Body of pancreas (tissue), 4 donors: ENCODE measurements around the gene SLC24A4. TPM values are rescaled to one million over a fixed set of nuclear protein-coding genes. Genes with fewer than 3 reads are reported as not detected.

Experiments
- ATAC-seq: fragments of 150-250 bp; one replicate; pipeline ENCODE4 v1.9.1; 2016
- DNase-seq, 4 donors: peaks; one replicate each; pipeline ENCODE4 v3.0.0-alpha.2; 2019
- H3K27ac ChIP-seq, 4 donors: fragments of 200-600 bp; sonication (generic); 1 replicate in 3 of 4; 2 replicates in 1 of 4; pipeline versions ENCODE4 v1.5.1 to v1.6.1; 2016 to 2019; ENCODE audit warnings: mild to moderate bottlenecking in 1 of 4, mixed read lengths in 1 of 4, moderate library complexity in 1 of 4
- H3K27me3 ChIP-seq, 2 donors: fragments of 200-600 bp; sonication (generic); one replicate each; pipeline ENCODE4 v1.6.0; 2016; ENCODE audit warnings: mild to moderate bottlenecking in 1 of 2
- H3K36me3 ChIP-seq, 2 donors: fragments of 200-600 bp; sonication (generic); replicated peaks in 1 of 2; 2 replicates each; pipeline ENCODE4 v1.5.1; 2016; ENCODE audit warnings: low read depth in 2 of 2; ENCODE audit not compliant: insufficient read depth in 1 of 2
- H3K4me1 ChIP-seq: fragments of 200-600 bp; sonication (generic); one replicate; pipeline ENCODE4 v1.6.0; 2016
- H3K4me3 ChIP-seq, 2 donors: fragments of 200-600 bp; sonication (generic); 1 replicate in 1 of 2; 2 replicates in 1 of 2; pipeline ENCODE4 v1.5.1; 2016 to 2019
- H3K9me3 ChIP-seq, 3 donors: fragments of 200-600 bp; sonication (generic); 1 replicate in 2 of 3; 2 replicates in 1 of 3; pipeline ENCODE4 v1.5.1; 2016
- POLR2A ChIP-seq, 3 donors: fragments of 450-650 bp; IDR thresholded peaks; one replicate each; pipeline ENCODE4 v1.6.1; 2016; ENCODE audit warnings: antibody characterized with exemption in 3 of 3, mild to moderate bottlenecking in 2 of 3
- WGBS, 2 donors: methylation state at CpG; one replicate each; pipeline ENCODE4 v1.1.5; 2017; 5-methylcytosine and 5-hydroxymethylcytosine counted together
- intact Hi-C: fragments of 100-400 bp; cut with DNase I; formaldehyde crosslinking; loops from one replicate; pipeline ENCODE4 v1.15.1; 2023
- total RNA-seq, 2 donors: library from RNA; depleted of rRNA; stranded (reverse); fragments of >200 nt; gene quantifications; one replicate each; pipeline ENCODE4 v1.1.0, GENCODE V29; 2016
- TF ChIP-seq, protein P1 (sequence below), 7 experiments: fragments of 450-650 bp in 4 of 7; fragments of 200-600 bp in 3 of 7; sonication (generic) in 3 of 7; IDR thresholded peaks; one replicate each; pipeline ENCODE4 v1.5.1; 2016 to 2019; ENCODE audit warnings: antibody characterized with exemption in 7 of 7

Gene SLC24A4
- total RNA-seq, 2 donors from 2014 or later = 0.26 TPM; not detected in 1

DNA sequence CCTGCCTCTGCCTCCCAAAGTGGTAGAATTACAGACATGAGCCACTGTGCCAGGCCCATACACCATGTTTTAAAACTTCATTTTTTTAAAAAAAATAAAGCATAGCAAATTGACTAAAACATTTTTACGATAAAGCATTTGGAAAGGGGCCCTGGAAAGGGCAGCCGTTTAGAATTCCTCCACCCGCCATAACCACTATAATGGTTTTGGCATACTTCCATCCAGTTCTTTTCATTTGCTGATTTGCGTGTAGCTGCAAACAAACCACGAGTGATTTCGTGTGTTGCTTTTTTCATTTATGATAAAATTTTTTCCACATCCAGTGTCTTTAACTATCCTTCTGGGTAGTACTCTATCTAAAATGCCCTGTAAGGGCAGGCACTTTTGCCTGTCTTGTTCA lies 98.8 kb downstream of the SLC24A4 start:
- no peaks in the 10 kb centered on the region for H3K4me1 ChIP-seq
- no peaks in the 10 kb centered on the region for H3K36me3 ChIP-seq
- intact Hi-C loops = no loop called here
- TF ChIP-seq POLR2A (IDR thresholded peaks at IDR 0.05) = no peak
- TF ChIP-seq, protein P1, sequence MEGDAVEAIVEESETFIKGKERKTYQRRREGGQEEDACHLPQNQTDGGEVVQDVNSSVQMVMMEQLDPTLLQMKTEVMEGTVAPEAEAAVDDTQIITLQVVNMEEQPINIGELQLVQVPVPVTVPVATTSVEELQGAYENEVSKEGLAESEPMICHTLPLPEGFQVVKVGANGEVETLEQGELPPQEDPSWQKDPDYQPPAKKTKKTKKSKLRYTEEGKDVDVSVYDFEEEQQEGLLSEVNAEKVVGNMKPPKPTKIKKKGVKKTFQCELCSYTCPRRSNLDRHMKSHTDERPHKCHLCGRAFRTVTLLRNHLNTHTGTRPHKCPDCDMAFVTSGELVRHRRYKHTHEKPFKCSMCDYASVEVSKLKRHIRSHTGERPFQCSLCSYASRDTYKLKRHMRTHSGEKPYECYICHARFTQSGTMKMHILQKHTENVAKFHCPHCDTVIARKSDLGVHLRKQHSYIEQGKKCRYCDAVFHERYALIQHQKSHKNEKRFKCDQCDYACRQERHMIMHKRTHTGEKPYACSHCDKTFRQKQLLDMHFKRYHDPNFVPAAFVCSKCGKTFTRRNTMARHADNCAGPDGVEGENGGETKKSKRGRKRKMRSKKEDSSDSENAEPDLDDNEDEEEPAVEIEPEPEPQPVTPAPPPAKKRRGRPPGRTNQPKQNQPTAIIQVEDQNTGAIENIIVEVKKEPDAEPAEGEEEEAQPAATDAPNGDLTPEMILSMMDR (IDR thresholded peaks at IDR 0.05) = no peak
- H3K27me3 ChIP-seq = no peaks in the 10 kb centered on the region
- DNase-seq (no peak), ATAC-seq (no peak)
- H3K27ac ChIP-seq = no peak overlapping the region
- H3K4me3 ChIP-seq = no peak overlapping the region
- 32 to 33% methylated on average over 6 of the region's 6 CpGs for WGBS, 2 donors
- H3K9me3 ChIP-seq = no peaks in the 10 kb centered on the region

DNA sequence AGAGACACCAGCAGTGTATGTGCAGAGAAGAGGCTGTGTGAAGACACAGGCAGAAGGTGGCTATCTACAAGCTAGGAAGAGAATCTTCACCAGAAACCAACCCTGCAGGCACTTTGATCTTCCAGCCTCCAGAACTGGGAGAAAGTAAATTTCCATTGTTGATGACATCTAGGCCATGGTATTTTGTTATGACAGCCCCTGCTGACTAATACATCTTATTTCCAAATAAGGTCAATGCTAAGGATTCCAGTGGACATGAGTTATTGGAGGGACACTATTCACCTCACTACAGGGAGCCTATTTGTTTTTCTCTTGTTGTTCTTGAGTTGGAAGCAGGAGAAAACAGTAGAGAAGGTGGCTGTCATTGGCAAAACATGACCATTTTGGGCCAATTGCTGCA lies 102.1 kb downstream of the SLC24A4 start:
- TF ChIP-seq, protein P1 (IDR thresholded peaks at IDR 0.05) = no peak
- no peak for TF ChIP-seq POLR2A (IDR thresholded peaks at IDR 0.05)
- DNase-seq (no peak), ATAC-seq (no peak)
- Histone ChIP-seq H3K36me3 (no peaks in the 10 kb centered on the region), H3K4me1 (no peaks in the 10 kb centered on the region), H3K4me3 (no peak overlapping the region), H3K27me3 (no peaks in the 10 kb centered on the region), H3K9me3 (no peaks in the 10 kb centered on the region), H3K27ac (no peak overlapping the region)
- intact Hi-C loops = no loop called here

- no peaks in the 10 kb centered on the region for H3K4me1 ChIP-seq
- H3K4me3 ChIP-seq = no peak overlapping the region
- DNase-seq (no peak), ATAC-seq (no peak)
- H3K27me3 ChIP-seq = no peaks in the 10 kb centered on the region
- no peak overlapping the region for H3K27ac ChIP-seq
- H3K9me3 ChIP-seq = no peaks in the 10 kb centered on the region
- intact Hi-C loops = no loop called here
- H3K36me3 ChIP-seq = no peaks in the 10 kb centered on the region
- TF ChIP-seq, protein P1 (IDR thresholded peaks at IDR 0.05) = no peak
- TF ChIP-seq POLR2A (IDR thresholded peaks at IDR 0.05) = no peak
- WGBS, 2 donors = 33 to 34% methylated on average over 4 of the region's 4 CpGs
Measured at GRCh38 chr14:92426237-92426636, 103.3 kb downstream of the SLC24A4 start.

DNA sequence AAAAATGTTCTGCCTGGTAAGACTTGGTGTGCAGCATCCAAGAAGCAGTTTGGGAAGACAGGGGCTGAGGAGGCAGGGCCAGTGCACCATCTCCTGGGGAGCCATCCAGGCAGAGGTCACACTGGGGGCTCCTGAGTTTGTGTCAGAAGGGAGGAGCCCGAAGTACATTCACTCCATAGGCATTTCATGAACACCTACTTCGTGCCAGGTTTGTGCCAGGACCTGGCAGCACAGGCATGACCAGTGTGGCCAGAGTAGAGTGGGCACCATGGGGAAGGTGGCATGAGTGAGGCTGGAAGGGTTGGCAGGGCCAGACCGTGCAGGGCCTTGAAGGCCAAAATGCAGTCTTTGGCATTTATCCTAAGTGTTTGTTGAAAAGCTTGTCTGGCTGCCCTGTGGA lies 104.1 kb downstream of the SLC24A4 start:
- WGBS, 2 donors = 60 to 74% methylated on average over 3 of the region's 3 CpGs
- no peaks in the 10 kb centered on the region for H3K27me3 ChIP-seq
- DNase-seq = no peak
- intact Hi-C loops = no loop called here
- TF ChIP-seq POLR2A (IDR thresholded peaks at IDR 0.05) = no peak
- no peaks in the 10 kb centered on the region for H3K36me3 ChIP-seq
- no peak overlapping the region for H3K27ac ChIP-seq
- H3K9me3 ChIP-seq = no peaks in the 10 kb centered on the region
- ATAC-seq = no peak
- H3K4me3 ChIP-seq = no peak overlapping the region
- no peaks in the 10 kb centered on the region for H3K4me1 ChIP-seq

GRCh38 chr14:92430686-92431085 lies 107.7 kb downstream of the SLC24A4 start:
- WGBS, 2 donors = 30 to 48% methylated on average over 3 of the region's 3 CpGs
- ATAC-seq (no peak), DNase-seq (no peak)
- Histone ChIP-seq H3K4me3 (no peak overlapping the region), H3K4me1 (no peaks in the 10 kb centered on the region), H3K36me3 (no peaks in the 10 kb centered on the region), H3K27me3 (no peaks in the 10 kb centered on the region), H3K9me3 (no peaks in the 10 kb centered on the region), H3K27ac (no peak overlapping the region)
- intact Hi-C loops = no loop called here
- TF ChIP-seq POLR2A (IDR thresholded peaks at IDR 0.05) = no peak
- TF ChIP-seq, protein P1 (IDR thresholded peaks at IDR 0.05) = no peak
